ENCODE data around the gene THAP3. TPM values are rescaled to one million over a fixed set of nuclear protein-coding genes. Genes with fewer than 3 reads are reported as not detected.
"Not testable (repeated sequence)": the region's sequence is repeated elsewhere in the genome, so short reads cannot be mapped to it uniquely, and the experiment has no call there.

THAP3 gene
- total RNA-seq, 1 experiment from 2014 or later: 11.5 TPM

DNA sequence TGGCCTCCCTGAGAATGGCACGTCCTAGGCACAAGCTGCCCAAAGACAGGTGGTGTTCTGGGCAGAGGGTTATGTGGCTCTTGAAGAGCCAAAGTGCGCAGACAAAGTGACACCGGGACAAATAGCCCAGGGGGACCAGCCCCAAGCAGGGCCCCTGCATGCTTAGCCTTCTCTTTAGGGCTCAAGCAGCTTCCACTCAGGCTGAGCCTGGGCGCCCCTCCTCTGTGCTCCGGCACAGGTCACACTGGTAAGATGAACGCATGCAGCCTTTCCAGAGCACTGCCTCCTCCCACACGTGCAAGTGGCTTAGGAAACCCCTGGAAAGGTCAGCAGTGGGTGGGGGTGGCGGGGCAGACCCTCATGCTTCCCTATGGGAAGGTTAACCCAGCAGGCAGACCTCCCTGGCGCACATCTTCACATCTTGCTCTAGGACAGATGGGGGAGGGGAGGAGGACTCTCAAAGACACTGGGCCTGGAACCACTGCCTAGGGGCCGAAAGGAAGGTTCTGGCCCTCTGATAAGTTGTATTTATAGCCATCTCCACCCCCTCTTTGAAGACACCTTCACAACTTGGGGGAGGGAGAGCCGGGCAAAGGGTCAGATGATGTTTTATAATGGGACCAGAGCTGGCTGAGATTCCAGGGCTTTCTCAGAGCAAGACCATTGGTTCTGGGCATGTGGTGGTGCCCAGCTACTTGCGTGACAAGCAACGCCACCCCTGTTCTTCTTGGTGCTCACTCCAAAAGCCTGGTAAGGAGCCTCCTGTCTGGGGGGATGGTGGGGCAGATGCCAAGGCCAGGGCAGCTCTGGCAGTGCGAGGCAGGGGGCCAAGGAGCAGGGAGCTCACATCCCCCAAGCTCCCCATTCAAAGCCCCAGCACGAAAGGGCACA is 27.5 kb upstream of the THAP3 start:
- no TSS peak for BruUV-seq (replicated peaks)
- CTCF ChIA-PET: no interaction called here
- Mint-ChIP-seq H3K36me3 (ENCODE audit: insufficient read depth, unreplicated experiment) (peaks cover 61% of the 10 kb centered on the region), H3K4me3 (ENCODE audit: low read depth, unreplicated experiment) (no peak overlapping the region), H3K27ac (ENCODE audit: unreplicated experiment) (no peak overlapping the region), H3K27me3 (ENCODE audit: unreplicated experiment) (no peaks in the 10 kb centered on the region), H3K9me3 (ENCODE audit: low read depth, unreplicated experiment) (no peaks in the 10 kb centered on the region), H3K4me1 (ENCODE audit: low read depth, unreplicated experiment) (no peaks in the 10 kb centered on the region)
- no peak for DNase-seq
- TF ChIP-seq, protein P1, sequence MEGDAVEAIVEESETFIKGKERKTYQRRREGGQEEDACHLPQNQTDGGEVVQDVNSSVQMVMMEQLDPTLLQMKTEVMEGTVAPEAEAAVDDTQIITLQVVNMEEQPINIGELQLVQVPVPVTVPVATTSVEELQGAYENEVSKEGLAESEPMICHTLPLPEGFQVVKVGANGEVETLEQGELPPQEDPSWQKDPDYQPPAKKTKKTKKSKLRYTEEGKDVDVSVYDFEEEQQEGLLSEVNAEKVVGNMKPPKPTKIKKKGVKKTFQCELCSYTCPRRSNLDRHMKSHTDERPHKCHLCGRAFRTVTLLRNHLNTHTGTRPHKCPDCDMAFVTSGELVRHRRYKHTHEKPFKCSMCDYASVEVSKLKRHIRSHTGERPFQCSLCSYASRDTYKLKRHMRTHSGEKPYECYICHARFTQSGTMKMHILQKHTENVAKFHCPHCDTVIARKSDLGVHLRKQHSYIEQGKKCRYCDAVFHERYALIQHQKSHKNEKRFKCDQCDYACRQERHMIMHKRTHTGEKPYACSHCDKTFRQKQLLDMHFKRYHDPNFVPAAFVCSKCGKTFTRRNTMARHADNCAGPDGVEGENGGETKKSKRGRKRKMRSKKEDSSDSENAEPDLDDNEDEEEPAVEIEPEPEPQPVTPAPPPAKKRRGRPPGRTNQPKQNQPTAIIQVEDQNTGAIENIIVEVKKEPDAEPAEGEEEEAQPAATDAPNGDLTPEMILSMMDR (IDR thresholded peaks at IDR 0.05; ENCODE audit: unreplicated experiment): no peak
- intact Hi-C loops (cut with micrococcal nuclease; ENCODE audit: unreplicated experiment): no loop called here

DNA sequence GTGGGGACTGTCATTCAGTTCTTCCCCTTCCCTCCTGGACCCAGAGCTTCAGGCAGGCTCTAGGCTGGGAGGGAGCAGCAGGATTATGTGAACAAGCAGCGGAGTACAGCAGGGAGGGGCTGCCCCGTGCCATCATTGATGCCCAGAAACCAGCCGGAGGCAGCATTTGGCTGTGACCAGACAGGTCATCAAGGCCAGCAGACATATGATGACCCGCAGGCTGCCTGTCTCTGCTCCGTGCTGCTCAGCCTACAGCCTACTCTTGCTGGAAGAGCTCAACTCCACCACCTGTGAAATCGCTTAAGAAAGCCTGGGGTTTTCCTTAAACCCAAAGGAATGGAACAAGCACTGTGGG is 26.9 kb upstream of the THAP3 start:
- no peaks in the 10 kb centered on the region for H3K27me3 Mint-ChIP-seq (ENCODE audit: unreplicated experiment)
- CTCF ChIA-PET: no interaction called here
- no peak overlapping the region for H3K27ac Mint-ChIP-seq (ENCODE audit: unreplicated experiment)
- peaks cover 67% of the 10 kb centered on the region for H3K36me3 Mint-ChIP-seq (ENCODE audit: insufficient read depth, unreplicated experiment)
- no peak for DNase-seq
- H3K4me1 Mint-ChIP-seq (ENCODE audit: low read depth, unreplicated experiment): no peaks in the 10 kb centered on the region
- no TSS peak for BruUV-seq (replicated peaks)
- no peak overlapping the region for H3K4me3 Mint-ChIP-seq (ENCODE audit: low read depth, unreplicated experiment)
- intact Hi-C loops (cut with micrococcal nuclease; ENCODE audit: unreplicated experiment): no loop called here
- TF ChIP-seq, protein P1 (IDR thresholded peaks at IDR 0.05; ENCODE audit: unreplicated experiment): no peak
- H3K9me3 Mint-ChIP-seq (ENCODE audit: low read depth, unreplicated experiment): no peaks in the 10 kb centered on the region

DNA sequence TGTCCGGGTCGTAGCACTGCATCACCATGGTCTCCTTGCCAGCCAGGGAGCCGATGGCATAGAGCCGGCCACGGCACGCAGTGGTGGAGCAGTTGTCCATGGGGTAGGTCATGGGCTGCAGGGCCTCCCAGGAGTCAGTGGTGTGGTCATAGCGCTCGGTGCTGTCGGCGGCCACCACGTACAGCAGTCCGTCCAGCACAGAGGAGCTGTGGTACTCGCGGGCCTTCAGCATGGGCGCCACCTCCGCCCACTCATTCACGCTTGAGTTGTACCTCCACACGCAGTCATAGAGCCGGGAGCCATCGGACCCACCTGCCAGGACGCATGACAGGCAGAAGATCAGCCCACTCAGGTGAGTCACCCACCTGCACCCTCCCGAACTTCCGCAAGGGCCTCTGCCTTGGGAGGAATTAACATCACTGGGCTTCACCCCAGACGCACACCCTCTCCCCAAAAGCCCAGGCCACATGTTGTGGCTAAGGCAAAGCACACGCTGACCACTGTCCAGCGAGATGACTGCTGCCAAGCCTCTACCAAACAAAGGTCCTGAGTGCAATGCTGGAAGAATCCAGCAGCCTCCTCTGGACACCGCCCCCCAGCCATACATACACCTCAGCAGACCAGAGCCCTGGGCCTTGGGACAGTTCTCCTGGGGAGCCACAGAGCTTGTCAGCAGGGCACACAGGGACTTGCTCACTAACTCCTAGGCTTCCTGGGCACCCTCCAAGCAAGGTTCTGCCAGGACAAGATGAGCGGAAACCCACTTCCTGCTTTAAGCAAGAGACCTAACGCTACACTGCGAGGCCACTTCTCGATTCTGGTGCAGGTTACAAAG is 25.3 kb upstream of the THAP3 start:
- no peaks in the 10 kb centered on the region for H3K4me1 Mint-ChIP-seq (ENCODE audit: low read depth, unreplicated experiment)
- H3K27ac Mint-ChIP-seq (ENCODE audit: unreplicated experiment): peak overlapping the region; percentile 47
- no peaks in the 10 kb centered on the region for H3K9me3 Mint-ChIP-seq (ENCODE audit: low read depth, unreplicated experiment)
- CTCF ChIA-PET: interaction anchor here (0.6 to 2.1 kb wide), 3 partner anchors 11 to 19 kb away, joined by 3 to 5 read pairs (median 4); partner anchors contain the start of gene ZBTB48
- intact Hi-C loops (cut with micrococcal nuclease; ENCODE audit: unreplicated experiment): no loop called here
- no peaks in the 10 kb centered on the region for H3K27me3 Mint-ChIP-seq (ENCODE audit: unreplicated experiment)
- BruUV-seq (replicated peaks): no TSS peak
- H3K4me3 Mint-ChIP-seq (ENCODE audit: low read depth, unreplicated experiment): peak overlapping the region; percentile 87
- peaks cover 76% of the 10 kb centered on the region for H3K36me3 Mint-ChIP-seq (ENCODE audit: insufficient read depth, unreplicated experiment)
- DNase-seq: peak; percentile 39
- TF ChIP-seq, protein P1 (IDR thresholded peaks at IDR 0.05; ENCODE audit: unreplicated experiment): no peak

DNA sequence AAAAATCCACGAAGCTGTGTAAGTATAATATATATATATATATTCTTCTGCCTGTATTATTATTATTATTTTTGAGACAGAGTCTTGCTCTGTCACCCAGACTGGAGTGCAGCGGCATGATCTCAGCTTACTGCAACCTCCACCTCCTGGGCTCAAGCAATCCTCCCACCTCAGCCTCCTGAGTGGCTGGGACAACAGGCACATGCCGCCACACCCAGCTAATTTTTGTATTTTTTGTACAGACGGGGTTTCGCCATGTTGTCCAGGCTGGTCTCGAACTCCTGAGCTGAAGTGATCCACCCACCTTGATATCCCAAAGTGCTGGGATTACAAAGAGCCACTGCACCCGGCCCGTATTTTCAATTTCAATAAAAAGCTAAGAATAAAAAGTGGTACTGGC is 24.7 kb upstream of the THAP3 start:
- H3K4me1 Mint-ChIP-seq (ENCODE audit: low read depth, unreplicated experiment); H3K27me3 Mint-ChIP-seq (ENCODE audit: unreplicated experiment); DNase-seq; H3K9me3 Mint-ChIP-seq (ENCODE audit: low read depth, unreplicated experiment); BruUV-seq (replicated peaks): not testable (repeated sequence)
- Mint-ChIP-seq H3K27ac (ENCODE audit: unreplicated experiment) (peak overlapping the region; percentile 96), H3K4me3 (ENCODE audit: low read depth, unreplicated experiment) (peak overlapping the region; percentile 87), H3K36me3 (ENCODE audit: insufficient read depth, unreplicated experiment) (peaks cover 72% of the 10 kb centered on the region)
- CTCF ChIA-PET: interaction anchor here (0.6 to 2.1 kb wide), 3 partner anchors 11 to 20 kb away, joined by 3 to 5 read pairs (median 4); partner anchors contain the start of gene ZBTB48
- intact Hi-C loops (cut with micrococcal nuclease; ENCODE audit: unreplicated experiment): loop anchor here (10.0 kb wide), 1 partner anchor 45 kb away; the partner anchor contains the start of genes NOL9 and TAS1R1

All from Calu3 (cell line).